ENCODE results near the gene MMP24OS.

DNA sequence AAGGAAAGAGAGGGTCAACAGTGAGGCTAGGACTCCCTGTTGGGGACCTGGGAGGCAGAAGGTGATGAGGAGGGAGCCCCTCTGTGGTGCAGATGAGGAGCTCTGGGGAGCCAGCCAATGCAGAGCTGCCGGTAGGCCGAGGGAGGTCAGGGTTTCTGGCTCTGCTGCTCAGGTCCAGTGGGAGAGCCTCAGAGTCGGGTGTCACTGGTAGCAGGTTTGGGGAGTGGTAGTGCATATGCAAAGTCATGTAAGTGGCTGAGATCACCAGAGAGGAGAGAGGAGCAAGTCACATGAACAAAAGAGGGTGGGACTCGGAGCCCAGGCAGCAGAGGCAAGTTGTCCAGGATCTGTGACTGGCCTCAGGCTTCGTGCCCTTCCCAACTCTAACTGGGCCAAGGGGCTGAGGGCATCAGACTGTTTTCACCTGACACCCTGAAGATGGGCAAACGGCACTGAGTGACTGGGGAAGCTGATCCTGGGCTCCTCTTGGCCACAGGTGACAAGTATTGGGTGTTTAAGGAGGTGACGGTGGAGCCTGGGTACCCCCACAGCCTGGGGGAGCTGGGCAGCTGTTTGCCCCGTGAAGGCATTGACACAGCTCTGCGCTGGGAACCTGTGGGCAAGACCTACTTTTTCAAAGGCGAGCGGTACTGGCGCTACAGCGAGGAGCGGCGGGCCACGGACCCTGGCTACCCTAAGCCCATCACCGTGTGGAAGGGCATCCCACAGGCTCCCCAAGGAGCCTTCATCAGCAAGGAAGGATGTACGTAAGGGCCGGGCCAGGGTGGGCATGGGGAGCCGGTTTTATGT lies 6.6 kb downstream of the MMP24OS start:
- TF ChIP-seq CTCF (IDR thresholded peaks at IDR 0.05) = no peak
- TF ChIP-seq EZH2phosphoT487 (IDR thresholded peaks at IDR 0.05) = no peak

Measured in neural progenitor cell (in vitro differentiated cells).